GM18858 (cell line): ENCODE measurements around the gene PCGF5.
"Not testable (repeated sequence)": the region's sequence is repeated elsewhere in the genome, so short reads cannot be mapped to it uniquely, and the experiment has no call there.

ENCODE experiments used
- ATAC-seq: cut with Tn5 transposase; IDR thresholded peaks from one replicate; pipeline ENCODE4 v1.9.1; 2021; ENCODE audit not compliant: unreplicated experiment

PCGF5 gene

GRCh38 chr10:91284486-91285090, 64.1 kb downstream of the PCGF5 start:
- ATAC-seq: no peak

- no peak for ATAC-seq
Measured at GRCh38 chr10:91286572-91286971, 66.1 kb downstream of the PCGF5 start.

GRCh38 chr10:91287276-91287675, 66.8 kb downstream of the PCGF5 start:
- no peak for ATAC-seq

- ATAC-seq: no peak
Measured at GRCh38 chr10:91287912-91288311, 67.4 kb downstream of the PCGF5 start.

- no peak for ATAC-seq
Measured at GRCh38 chr10:91289305-91289704, 68.8 kb downstream of the PCGF5 start.

GRCh38 chr10:91290607-91291006, 70.1 kb downstream of the PCGF5 start:
- no peak for ATAC-seq

- ATAC-seq: no peak
Measured at GRCh38 chr10:91294134-91294906, 73.9 kb downstream of the PCGF5 start.

GRCh38 chr10:91295346-91295745, 74.9 kb downstream of the PCGF5 start:
- no peak for ATAC-seq

GRCh38 chr10:91296471-91296870, 76.0 kb downstream of the PCGF5 start:
- no peak for ATAC-seq

- ATAC-seq: peak; percentile 78
Measured at GRCh38 chr10:91298224-91298871, 77.9 kb downstream of the PCGF5 start.

- ATAC-seq: no peak
Measured at GRCh38 chr10:91299999-91300575, 79.6 kb downstream of the PCGF5 start.

- ATAC-seq: not testable (repeated sequence)
Measured at GRCh38 chr10:91302946-91303345, 82.5 kb downstream of the PCGF5 start.

GRCh38 chr10:91305979-91306378, 85.5 kb downstream of the PCGF5 start:
- not testable (repeated sequence) for ATAC-seq

GRCh38 chr10:91307489-91307888, 87.0 kb downstream of the PCGF5 start:
- no peak for ATAC-seq

GRCh38 chr10:91309711-91310110, 89.2 kb downstream of the PCGF5 start:
- no peak for ATAC-seq

- ATAC-seq: no peak
Measured at GRCh38 chr10:91311601-91312381, 91.3 kb downstream of the PCGF5 start.

- ATAC-seq: no peak
Measured at GRCh38 chr10:91312382-91312733, 91.9 kb downstream of the PCGF5 start.

GRCh38 chr10:91313796-91314485, 93.5 kb downstream of the PCGF5 start:
- ATAC-seq: no peak

- ATAC-seq: no peak
Measured at GRCh38 chr10:91316486-91316885, 96.0 kb downstream of the PCGF5 start.

GRCh38 chr10:91317541-91317940, 97.1 kb downstream of the PCGF5 start:
- ATAC-seq: no peak

- no peak for ATAC-seq
Measured at GRCh38 chr10:91319336-91319735, 98.9 kb downstream of the PCGF5 start.
